ENCODE results near the gene FAM219A.
A peak's percentile ranks its signal among the peaks of the same experiment; 100 is the strongest.
"Not testable (repeated sequence)": the region's sequence is repeated elsewhere in the genome, so short reads cannot be mapped to it uniquely, and the experiment has no call there.

The FAM219A gene

DNA sequence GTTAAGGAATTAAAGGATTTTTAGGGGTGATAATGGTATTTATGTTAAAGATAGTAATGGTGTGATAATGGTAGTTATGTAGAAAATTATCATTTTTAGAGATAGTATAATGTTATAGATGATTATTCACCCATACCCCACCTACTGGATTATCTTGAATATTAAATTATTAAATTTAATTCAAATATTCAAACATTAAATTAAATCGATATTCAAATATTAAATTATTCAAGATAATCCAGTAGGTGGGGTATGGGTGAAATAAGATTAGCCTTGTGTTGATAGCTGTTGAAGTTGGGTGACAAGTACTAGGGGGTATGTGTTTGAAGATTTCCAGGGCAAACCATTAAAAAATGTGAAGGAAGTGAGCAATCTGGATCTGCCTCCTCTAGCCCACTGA is 15.6 kb downstream of the FAM219A start:
- DNase-seq, result no peak

GRCh38 chr9:34440017-34440416 is 18.4 kb downstream of the FAM219A start:
- no peak for DNase-seq

DNA sequence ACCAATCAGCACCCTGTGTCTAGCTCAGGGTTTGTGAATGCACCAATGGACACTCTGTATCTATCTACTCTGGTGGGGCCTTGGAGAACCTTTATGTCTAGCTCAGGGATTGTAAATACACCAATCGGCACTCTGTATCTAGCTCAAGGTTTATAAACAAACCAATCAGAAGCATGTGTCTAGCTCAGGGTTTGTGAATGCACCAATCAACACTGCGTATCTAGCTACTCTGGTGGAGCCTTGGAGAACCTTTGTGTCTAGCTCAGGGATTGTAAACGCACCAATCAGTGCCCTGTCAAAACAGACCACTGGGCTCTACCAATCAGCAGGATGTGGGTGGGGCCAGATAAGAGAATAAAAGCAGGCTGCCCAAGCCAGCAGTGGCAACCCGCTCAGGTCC is 19.9 kb downstream of the FAM219A start:
- DNase-seq, result not testable (repeated sequence)

GRCh38 chr9:34437926-34438307 is 20.5 kb downstream of the FAM219A start:
- not testable (repeated sequence) for DNase-seq

GRCh38 chr9:34437006-34437925 is 21.1 kb downstream of the FAM219A start:
- DNase-seq, result peak; percentile 80

- peak; percentile 21 for DNase-seq
Observed at GRCh38 chr9:34431667-34432066, 26.7 kb downstream of the FAM219A start.

GRCh38 chr9:34430843-34431437 is 27.4 kb downstream of the FAM219A start:
- peak; percentile 76 for DNase-seq

GRCh38 chr9:34428325-34428958 is 29.9 kb downstream of the FAM219A start:
- DNase-seq, result no peak

DNA sequence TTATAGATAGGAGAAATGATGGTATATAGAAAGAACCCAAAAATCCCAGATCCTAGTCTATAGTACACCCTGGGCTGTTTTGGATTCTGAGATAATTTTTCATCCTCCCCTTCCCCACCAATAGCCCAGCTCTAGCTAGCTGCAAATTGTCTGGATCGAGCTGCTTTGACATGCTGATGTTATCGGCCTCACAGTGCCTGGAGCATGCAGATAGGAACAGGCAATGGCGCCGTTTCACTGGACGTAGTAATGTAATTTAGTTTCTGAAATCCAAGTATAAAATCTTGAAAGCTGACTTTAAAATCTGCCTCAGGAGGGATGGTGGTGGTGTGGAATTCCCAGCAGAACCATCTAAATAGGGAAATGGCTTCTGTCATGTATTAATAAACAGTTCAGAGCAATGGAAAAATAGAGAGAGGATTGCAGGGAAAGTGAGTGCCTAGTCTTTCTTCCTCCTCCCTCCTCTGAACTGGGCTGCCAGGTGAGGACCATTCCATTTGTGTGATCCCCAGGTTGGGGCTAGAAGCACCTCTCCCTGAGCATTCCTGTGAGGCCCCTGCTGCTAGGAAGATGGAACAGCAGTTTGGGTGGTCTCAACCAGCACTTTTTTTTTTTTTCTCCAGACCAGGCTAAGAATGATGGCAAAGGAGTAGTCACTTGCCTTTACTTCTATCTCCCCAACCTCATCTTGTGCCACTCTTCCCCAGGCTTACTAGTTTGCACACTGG is 31.9 kb downstream of the FAM219A start:
- DNase-seq, result no peak

DNA sequence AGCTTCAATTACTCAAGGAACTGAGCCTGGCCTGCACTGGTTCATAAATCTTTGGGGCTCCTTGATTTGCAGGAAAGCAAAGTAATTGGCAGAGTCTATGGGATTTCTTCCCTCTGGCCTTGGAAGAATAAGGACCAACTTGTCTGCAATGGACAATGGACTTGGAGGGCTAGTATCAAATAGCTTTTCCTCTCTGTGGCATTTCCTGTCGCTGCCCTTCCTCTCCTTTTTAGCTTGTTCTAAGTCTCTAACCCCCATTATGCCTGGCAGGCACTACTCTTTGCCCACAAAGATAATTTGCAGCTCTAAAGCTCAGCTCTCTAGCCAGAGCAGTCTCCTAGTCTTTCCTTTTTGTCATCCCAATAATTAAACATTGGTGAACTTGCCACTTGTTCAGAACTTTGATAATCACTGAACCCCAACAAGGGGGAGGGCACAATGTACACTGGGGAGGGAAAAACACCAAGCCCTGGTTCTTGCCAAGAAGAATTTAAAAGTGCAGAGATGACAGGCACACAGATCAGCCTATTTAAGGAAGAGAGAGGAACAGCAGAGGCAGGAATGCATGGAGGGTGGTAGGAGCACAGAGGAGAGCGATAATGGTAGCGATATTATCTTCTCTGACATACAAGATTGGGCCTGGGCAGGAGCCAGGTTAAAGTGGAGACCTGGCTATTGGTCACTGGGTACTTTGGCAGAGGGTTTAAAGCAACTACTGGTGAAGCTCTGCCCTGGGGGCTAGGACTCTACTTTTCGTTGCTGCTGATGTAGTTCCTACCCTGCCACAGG is 38.5 kb downstream of the FAM219A start:
- DNase-seq, result no peak

GRCh38 chr9:34417734-34418133 is 40.6 kb downstream of the FAM219A start:
- no peak for DNase-seq

DNA sequence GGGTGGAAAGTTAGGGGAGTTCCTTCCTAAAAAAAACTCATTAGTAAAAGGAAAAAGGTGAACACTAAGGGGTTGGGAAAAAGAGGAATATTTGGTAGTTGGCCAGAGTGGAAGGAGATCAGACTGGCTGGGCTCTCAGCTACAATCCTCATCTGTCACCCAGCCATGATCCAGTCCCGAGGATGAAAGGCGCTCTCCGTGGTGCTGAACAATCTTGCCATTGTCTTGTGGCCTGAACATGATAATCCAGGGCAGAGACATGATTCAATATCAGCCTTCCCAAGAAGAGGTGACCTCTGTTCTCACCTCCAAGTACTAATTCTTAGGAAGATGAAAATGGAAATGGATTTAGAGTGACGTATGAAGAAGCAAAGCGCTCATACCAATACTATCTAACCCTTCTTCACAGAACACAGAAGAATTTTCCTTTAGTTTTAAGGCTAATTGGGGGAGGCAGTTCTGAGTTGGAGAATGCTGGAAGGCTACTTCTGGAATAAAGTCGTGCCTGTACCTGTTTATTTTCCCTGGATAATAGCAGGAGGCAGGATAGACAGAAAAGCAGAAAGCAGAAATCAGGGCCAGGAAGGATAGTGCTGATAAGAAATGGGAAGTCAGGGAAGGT is 45.0 kb downstream of the FAM219A start:
- peak; percentile 63 for DNase-seq

DNA sequence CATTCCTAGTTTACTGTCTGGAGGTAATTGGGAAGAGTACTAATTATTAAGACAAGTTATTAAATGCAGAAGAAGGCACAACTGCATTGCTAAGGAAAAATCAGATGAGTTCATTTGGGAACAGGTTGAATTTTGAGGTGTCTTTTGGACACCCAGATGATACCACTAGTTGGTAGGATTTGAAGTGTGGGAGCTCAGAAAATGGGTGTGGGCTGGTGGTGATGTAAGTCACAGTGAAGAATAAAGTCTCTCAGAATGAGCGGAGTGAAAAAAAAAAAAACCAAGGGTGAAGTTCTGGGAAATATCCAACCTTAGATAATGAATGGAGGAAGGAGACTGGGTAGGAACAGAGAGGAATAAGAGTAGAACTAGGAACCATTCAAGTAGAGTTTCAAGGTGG is 46.0 kb downstream of the FAM219A start:
- no peak for DNase-seq

GRCh38 chr9:34409154-34409553 is 49.2 kb downstream of the FAM219A start:
- DNase-seq, result no peak

DNA sequence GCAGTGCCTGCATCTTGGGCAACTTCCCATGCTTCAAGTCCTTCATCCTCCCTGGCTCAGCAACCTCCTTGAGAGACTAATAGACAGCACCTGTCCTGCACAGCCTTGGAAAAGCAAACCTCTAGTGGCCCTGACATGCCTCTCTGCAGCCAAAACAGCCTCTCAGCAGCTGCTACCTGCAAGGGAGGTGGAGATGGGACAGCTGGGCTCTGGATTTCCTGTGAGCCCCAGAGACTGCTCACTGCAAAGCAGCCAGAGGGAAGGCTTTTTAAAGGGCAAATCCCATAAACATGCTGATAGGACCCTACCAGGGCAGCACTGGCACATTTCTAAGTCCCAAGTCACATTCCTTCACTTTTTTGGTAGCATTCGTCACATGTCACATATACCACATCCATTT is 50.2 kb downstream of the FAM219A start:
- DNase-seq, result no peak

DNA sequence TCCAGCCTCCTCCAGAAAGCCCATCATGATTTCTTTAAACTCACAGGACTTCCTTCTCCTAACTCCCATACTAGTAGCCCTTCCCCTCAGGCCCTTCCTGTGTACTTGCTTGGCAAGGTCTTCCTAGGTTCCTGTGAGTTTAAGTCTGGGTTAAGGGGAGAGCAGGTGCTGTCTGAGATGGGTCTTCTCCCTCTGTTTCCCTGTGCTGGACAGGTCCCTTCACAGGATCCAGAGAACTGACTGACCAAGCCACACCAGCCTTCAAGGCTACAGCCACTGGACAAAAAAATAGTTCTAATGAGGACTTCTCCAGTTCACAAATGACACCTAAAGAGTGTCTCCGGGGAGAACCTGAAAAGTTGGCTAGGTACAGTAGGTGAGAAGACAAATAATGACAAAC is 52.2 kb downstream of the FAM219A start:
- DNase-seq, result no peak

- no peak for DNase-seq
Observed at GRCh38 chr9:34405719-34406118, 52.7 kb downstream of the FAM219A start.

GRCh38 chr9:34403554-34404380 is 54.6 kb downstream of the FAM219A start:
- peak; percentile 47 for DNase-seq

DNA sequence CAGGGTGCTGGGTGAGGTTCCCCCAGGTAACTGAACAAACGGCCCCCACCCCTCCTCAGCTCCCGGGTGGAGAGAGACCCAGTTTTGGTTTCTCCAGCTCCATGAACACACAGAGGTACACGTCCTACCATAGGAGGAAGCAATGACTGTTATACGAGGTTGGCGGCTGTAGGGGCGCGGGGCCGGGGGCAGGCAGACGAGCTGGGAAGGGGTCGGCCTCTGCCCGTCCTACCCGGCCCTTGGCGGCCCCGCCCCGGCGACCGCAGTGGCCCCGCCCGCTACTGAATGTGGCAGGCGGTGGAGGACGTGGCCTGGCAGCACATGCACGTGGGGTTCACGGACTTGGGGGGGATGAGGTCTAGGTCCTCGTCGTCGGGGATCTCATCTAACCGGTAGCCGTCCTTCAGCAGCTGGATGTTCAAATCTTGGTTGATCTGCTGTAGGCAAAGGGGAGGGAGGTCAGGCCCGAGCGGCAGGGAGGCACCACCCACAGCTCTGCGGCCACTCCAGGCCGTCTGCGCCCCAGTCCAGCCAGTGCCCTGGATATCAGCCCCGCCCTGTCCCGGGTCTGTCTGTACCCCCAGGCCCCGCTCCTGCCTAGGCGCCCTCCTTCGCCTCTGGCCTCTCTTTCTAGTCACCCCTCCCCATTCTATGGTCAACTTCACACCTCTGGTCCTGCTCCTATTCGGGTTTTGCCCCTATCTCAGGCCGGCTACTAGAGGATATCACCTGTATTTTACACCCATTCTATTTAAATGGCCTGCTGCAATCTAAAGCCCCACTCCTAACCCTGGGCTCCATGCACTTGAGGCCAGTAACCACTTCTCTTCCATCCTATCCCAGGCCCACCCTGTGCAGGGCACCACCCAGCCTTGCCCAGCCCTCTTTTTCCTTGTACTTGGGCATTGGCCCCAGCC is 57.4 kb downstream of the FAM219A start:
- DNase-seq, result no peak

- DNase-seq, result no peak
Observed at GRCh38 chr9:34400275-34400674, 58.1 kb downstream of the FAM219A start.
